GM12878 (cell line): ENCODE measurements around the gene ATG3. TPM values are rescaled to one million over a fixed set of nuclear protein-coding genes. Genes with fewer than 3 reads are reported as not detected.
A peak's percentile ranks its signal among the peaks of the same experiment; 100 is the strongest.

Experiments used
- ATAC-seq: fragments of 200-7000 bp; cut with Tn5 transposase; 3 replicates; pipeline ENCODE4 v1.9.1; 2020; ENCODE audit warnings: mild to moderate bottlenecking, moderate library complexity
- BruUV-seq: library from RNA; stranded (reverse); fragments of 400-500 nt; replicated peaks from 2 replicates; lab custom pipeline; 2021; lab: Mats Ljungman, UMichigan
- CTCF ChIA-PET: fragments of 300-600 bp; sonication (Branson Sonifier 250); formaldehyde crosslinking; extraction: SDS; loops from one replicate; lab custom pipeline; 2021; ENCODE audit warnings: inconsistent platforms; lab: Yijun Ruan, JAX
- POLR2A ChIA-PET: fragments of 350-600 bp; formaldehyde crosslinking; extraction: SDS; loops from one replicate; lab custom pipeline; 2021; ENCODE audit warnings: inconsistent platforms; lab: Charles Lee
- RAD21 ChIA-PET: fragments of 300-600 bp; sonication (Branson Sonifier 250); formaldehyde crosslinking; loops from one replicate; lab custom pipeline; 2023; ENCODE audit warnings: antibody characterized with exemption; ENCODE audit not compliant: unreplicated experiment; lab: Charles Lee
- SMC1A ChIA-PET: fragments of 300-600 bp; sonication (Branson Sonifier 250); formaldehyde crosslinking; loops from one replicate; lab custom pipeline; 2023; ENCODE audit not compliant: unreplicated experiment, uncharacterized antibody; lab: Charles Lee
- DNase-seq: peaks from one replicate; pipeline ENCODE4 v3.0.0-alpha.2; 2011; ENCODE audit warnings: low read depth, low spot score
- FAIRE-seq: peaks from 3 replicates; lab custom pipeline; 2011; peaks lifted over from hg19 to GRCh38; lab: Jason Lieb, UNC
- H2AFZ ChIP-seq: 2 replicates; pipeline ENCODE4 v1.6.0; 2011; ENCODE audit warnings: low read depth, low read length, control low read depth; ENCODE audit not compliant: control insufficient read depth
- H3K27ac ChIP-seq: 2 replicates; pipeline ENCODE4 v1.5.1; 2011; ENCODE audit warnings: control low read depth; ENCODE audit not compliant: control insufficient read depth, insufficient read depth
- H3K27me3 ChIP-seq, 2 experiments: replicated peaks in 1 of 2; 2 replicates each; pipeline versions ENCODE4 v1.6.0 to v1.6.1; 2011; ENCODE audit warnings: low read length in 1 of 2; ENCODE audit not compliant: control insufficient read depth in 2 of 2, insufficient read depth in 2 of 2
- H3K36me3 ChIP-seq, 2 experiments: 2 replicates each; pipeline ENCODE4 v1.5.1; 2011; ENCODE audit warnings: low read length in 1 of 2; ENCODE audit not compliant: control insufficient read depth in 2 of 2, insufficient read depth in 2 of 2
- H3K4me1 ChIP-seq: 2 replicates; pipeline ENCODE4 v1.6.1; 2011; ENCODE audit warnings: mild to moderate bottlenecking, low read length, moderate library complexity, mixed read lengths; ENCODE audit not compliant: control insufficient read depth, insufficient read depth
- H3K4me2 ChIP-seq: 2 replicates; pipeline ENCODE4 v1.6.0; 2011; ENCODE audit warnings: control low read depth; ENCODE audit not compliant: control insufficient read depth, insufficient read depth
- H3K4me3 ChIP-seq: fragments of 200-600 bp; sonication (generic); 2 replicates; pipeline ENCODE4 v1.5.1; 2016
- H3K79me2 ChIP-seq: 2 replicates; pipeline ENCODE4 v1.6.0; 2011; ENCODE audit warnings: low read length; ENCODE audit not compliant: control insufficient read depth, insufficient read depth
- H3K9ac ChIP-seq: 2 replicates; pipeline ENCODE4 v1.8.0; 2011; ENCODE audit warnings: low read length, control low read depth, mixed read lengths; ENCODE audit not compliant: control insufficient read depth, insufficient read depth
- H3K9me3 ChIP-seq: replicated peaks from 3 replicates; pipeline ENCODE4 v1.5.1; 2011; ENCODE audit warnings: mild to moderate bottlenecking, low read length; ENCODE audit not compliant: control insufficient read depth, insufficient read depth
- H4K20me1 ChIP-seq: 2 replicates; pipeline ENCODE4 v1.6.0; 2011; ENCODE audit not compliant: control insufficient read depth, insufficient read depth
- ASH2L ChIP-seq: fragments of 300-600, 200-600 bp; sonication (generic); IDR thresholded peaks from 2 replicates; pipeline ENCODE4 v1.6.1; 2017; ENCODE audit warnings: low read depth, mild to moderate bottlenecking, borderline replicate concordance
- CEBPZ ChIP-seq: fragments of 150-350 bp; IDR thresholded peaks from 2 replicates; pipeline ENCODE4 v1.6.1; 2016; ENCODE audit warnings: low read depth, low read length
- EED ChIP-seq: sonication (generic); IDR thresholded peaks from 2 replicates; pipeline ENCODE4 v1.6.1; 2016; ENCODE audit warnings: antibody characterized with exemption, low read depth
- FOS ChIP-seq: IDR thresholded peaks from 3 replicates; pipeline ENCODE4 v1.6.1; 2011; ENCODE audit warnings: borderline replicate concordance; ENCODE audit not compliant: insufficient read length; ENCODE audit errors: extremely low read depth
- HSF1 ChIP-seq: fragments of 150-350 bp; IDR thresholded peaks from 2 replicates; pipeline ENCODE4 v1.6.1; 2014; ENCODE audit warnings: mild to moderate bottlenecking, low read depth, low read length
- IKZF1 ChIP-seq: fragments of 450-650 bp; conservative IDR thresholded peaks from 2 replicates; pipeline ENCODE4 v1.6.1; 2017; ENCODE audit warnings: antibody characterized with exemption, mild to moderate bottlenecking
- IKZF2 ChIP-seq, 2 experiments: fragments of 450-650 bp; IDR thresholded peaks; 2 replicates each; pipeline ENCODE4 v1.6.1; 2017; ENCODE audit warnings: mild to moderate bottlenecking in 2 of 2, moderate library complexity in 2 of 2
- IRF4 ChIP-seq: IDR thresholded peaks from 2 replicates; pipeline ENCODE4 v1.6.1; 2011; ENCODE audit warnings: low read depth, low read length
- MEF2A ChIP-seq: IDR thresholded peaks from 2 replicates; pipeline ENCODE4 v1.6.1; 2011; ENCODE audit warnings: low read depth, mild to moderate bottlenecking, low read length, moderate library complexity; ENCODE audit not compliant: insufficient read depth
- POU2F2 ChIP-seq: IDR thresholded peaks from 3 replicates; pipeline ENCODE4 v1.6.1; 2011; ENCODE audit warnings: low read depth, mild to moderate bottlenecking, low read length, borderline replicate concordance
- SREBF1 ChIP-seq: IDR thresholded peaks from 2 replicates; pipeline ENCODE4 v1.6.1; 2012; ENCODE audit warnings: mild to moderate bottlenecking, low read length
- SREBF2 ChIP-seq: IDR thresholded peaks from 2 replicates; pipeline ENCODE4 v1.6.1; 2012; ENCODE audit warnings: mild to moderate bottlenecking, low read length
- SRF ChIP-seq, 2 experiments: IDR thresholded peaks; 2 replicates each; pipeline ENCODE4 v1.6.1; 2011; ENCODE audit warnings: low read depth in 2 of 2, low read length in 2 of 2, mild to moderate bottlenecking in 1 of 2, moderate library complexity in 1 of 2
- SUPT20H ChIP-seq: IDR thresholded peaks from 2 replicates; pipeline ENCODE4 v1.6.1; 2011; ENCODE audit warnings: low read depth, mild to moderate bottlenecking, low read length, moderate library complexity, borderline replicate concordance; ENCODE audit not compliant: control insufficient read depth
- TAF1 ChIP-seq: IDR thresholded peaks from 2 replicates; pipeline ENCODE4 v1.6.1; 2011; ENCODE audit warnings: mild to moderate bottlenecking, low read depth, low read length, borderline replicate concordance
- TCF7 ChIP-seq: IDR thresholded peaks from 2 replicates; pipeline ENCODE4 v1.6.1; 2014; ENCODE audit warnings: antibody characterized with exemption, borderline replicate concordance
- YY1 ChIP-seq: IDR thresholded peaks from 2 replicates; pipeline ENCODE4 v1.6.1; 2011; ENCODE audit warnings: low read depth, mild to moderate bottlenecking, low read length
- ZBED1 ChIP-seq: IDR thresholded peaks from 2 replicates; pipeline ENCODE4 v1.6.1; 2016; ENCODE audit warnings: borderline replicate concordance
- WGBS: methylation state at CpG from one replicate; pipeline ENCODE4 v1.1.6; 2016; ENCODE audit warnings: low lambda C conversion rate; ENCODE audit not compliant: insufficient replicate concordance, insufficient coverage; ENCODE audit errors: missing lambda C conversion rate; 5-methylcytosine and 5-hydroxymethylcytosine counted together
- in situ Hi-C: fragments of 300-500 bp; cut with MboI; formaldehyde crosslinking; loops from 9 replicates; pipeline ENCODE4 v1.14.3; 2018; ENCODE audit warnings: mixed read lengths
- intact Hi-C: fragments of 100-400 bp; cut with micrococcal nuclease; formaldehyde crosslinking; loops from one replicate; pipeline ENCODE4 v1.14.2; 2022; ENCODE audit not compliant: unreplicated experiment
- polyA plus RNA-seq, 11 experiments: library from polyadenylated mRNA; depleted of rRNA in 4 of 11; unstranded in 6 of 11; stranded (reverse) in 5 of 11; fragments of >200 nt; fragmentation: Nextera tagmentation in 4 of 11; fragmentation: Illumina TruSeq in 1 of 11; extraction: Ambion mirVana in 4 of 11; extraction: Trizol in 1 of 11; gene quantifications; 1 replicate in 1 of 11; 2 replicates in 10 of 11; pipeline versions ENCODE4 v1.2.1 to v1.2.3, GENCODE V29; 2011 to 2016; ENCODE audit warnings: inconsistent platforms in 2 of 11, missing spikeins in 2 of 11, low read depth in 1 of 11
- total RNA-seq, 4 experiments: library from RNA; depleted of rRNA in 3 of 4; stranded (reverse); fragments of >200 nt in 3 of 4; fragmentation: Illumina TruSeq in 1 of 4; extraction: Trizol in 1 of 4; gene quantifications; 2 replicates each; pipeline versions ENCODE4 v1.2.1 to v1.2.3, GENCODE V29; 2013 to 2021

ATG3 gene
- total and polyA plus RNA-seq, 10 of the 15 experiments (the other 5 are each of a cell fraction or from before 2014, with no cell fraction given): 49.8 to 97.0 (median 63.6) TPM

GRCh38 chr3:112497897-112498548 lies 63.7 kb downstream of the ATG3 start:
- Histone ChIP-seq H3K27me3 (no peaks in the 10 kb centered on the region), H3K9ac (peak overlapping the region; percentile 66), H3K4me3 (peak overlapping the region; percentile 89), H3K79me2 (peaks cover 69% of the 10 kb centered on the region), H2AFZ (no peak overlapping the region), H3K27ac (peak overlapping the region; percentile 87), H3K9me3 (no peaks in the 10 kb centered on the region; the same call in 2 of the 3 replicates), H3K36me3 (no peaks in the 10 kb centered on the region), H3K4me2 (peak overlapping the region; percentile 31), H3K4me1 (peaks cover 3% of the 10 kb centered on the region; the same call in 1 of the 2 replicates), H4K20me1 (no peaks in the 10 kb centered on the region)
- WGBS: under 1% methylated on average over 11 of the region's 11 CpGs
- intact Hi-C loops: loop anchor here (2.0 to 10.0 kb wide), 2 partner anchors 17 to 363 kb away; partner anchors contain the start of gene GCSAM
- ChIA-PET CTCF (interaction anchor here (0.7 to 3.7 kb wide), 10 partner anchors 9 to 365 kb away, joined by 3 to 19 read pairs (median 4); partner anchors contain the start of gene GCSAM), SMC1A (interaction anchor here (0.9 to 12.0 kb wide), 33 partner anchors 7 to 387 kb away, joined by 3 to 143 read pairs (median 6); partner anchors contain the start of genes CD200 and GCSAM), RAD21 (interaction anchor here (0.7 to 14.4 kb wide), 20 partner anchors 8 to 381 kb away, joined by 3 to 262 read pairs (median 7); partner anchors contain the start of genes CD200 and GCSAM), POLR2A (interaction anchor here (0.6 to 6.4 kb wide), 19 partner anchors 9 to 383 kb away, joined by 3 to 51 read pairs (median 4); partner anchors contain the start of genes CD200 and GCSAM)
- in situ Hi-C loops: no loop called here
- BruUV-seq: no TSS peak
- DNase-seq: no peak
- peak; percentile 24 for ATAC-seq
- FAIRE-seq: no peak
- TF ChIP-seq TAF1 (peak; percentile 47; the same call in 1 of the 2 replicates), ASH2L (no peak), IRF4 (no peak), IKZF2 (IDR thresholded peaks at IDR 0.05) (0 out of 4 replicates have a peak, but pooled peaks of 1 of the 2 experiments have one; percentile 21), IKZF1 (0 out of 2 replicates have a peak, but pooled peaks have one; percentile 23), SRF (IDR thresholded peaks at IDR 0.05; ENCODE audit: low read depth in 2 of 2, low read length in 2 of 2) (no peak), SUPT20H (no peak), HSF1 (no peak), TCF7 (no peak), EED (0 out of 2 replicates have a peak, but pooled peaks have one; percentile 14), ZBED1 (peak; percentile 25; the same call in 1 of the 2 replicates), SREBF2 (no peak), FOS (no peak), SREBF1 (no peak), CEBPZ (no peak), POU2F2 (no peak), MEF2A (no peak), YY1 (peak; percentile 72; the same call in 1 of the 2 replicates)
